ENCODE measurements around the gene NDOR1.

NDOR1 gene

GRCh38 chr9:137199411-137200121 is 5.9 kb upstream of the NDOR1 start:
- Histone ChIP-seq H3K9me3 (ENCODE audit: low read length) (no peaks in the 10 kb centered on the region), H4K20me1 (ENCODE audit: insufficient read depth, low read length) (no peaks in the 10 kb centered on the region), H3K9ac (ENCODE audit: low read length) (no peak overlapping the region), H3K79me2 (ENCODE audit: insufficient read depth, low read length) (peaks cover 6% of the 10 kb centered on the region; the same call in 1 of the 2 replicates), H2AFZ (ENCODE audit: low read length) (no peak overlapping the region), H3K4me3 (ENCODE audit: low read depth, low read length, poor library complexity, severe bottlenecking) (peak overlapping the region; percentile 45), H3K9me2 (ENCODE audit: low read depth, low read length) (no peaks in the 10 kb centered on the region), H3F3A (ENCODE audit: insufficient read depth, low read length) (no peaks in the 10 kb centered on the region), H3K27ac (ENCODE audit: low read depth, low read length, poor library complexity, severe bottlenecking) (no peak overlapping the region), H3K36me3 (ENCODE audit: insufficient read depth, low read length) (no peaks in the 10 kb centered on the region; the same call in 1 of the 2 replicates), H3K4me2 (ENCODE audit: low read length) (peak overlapping the region; percentile 52), H3K27me3 (ENCODE audit: insufficient read depth, low read length) (peaks cover 10% of the 10 kb centered on the region), H3K4me1 (ENCODE audit: insufficient read depth, low read length, severe bottlenecking) (peaks cover 41% of the 10 kb centered on the region)
- TF ChIP-seq, protein P1, sequence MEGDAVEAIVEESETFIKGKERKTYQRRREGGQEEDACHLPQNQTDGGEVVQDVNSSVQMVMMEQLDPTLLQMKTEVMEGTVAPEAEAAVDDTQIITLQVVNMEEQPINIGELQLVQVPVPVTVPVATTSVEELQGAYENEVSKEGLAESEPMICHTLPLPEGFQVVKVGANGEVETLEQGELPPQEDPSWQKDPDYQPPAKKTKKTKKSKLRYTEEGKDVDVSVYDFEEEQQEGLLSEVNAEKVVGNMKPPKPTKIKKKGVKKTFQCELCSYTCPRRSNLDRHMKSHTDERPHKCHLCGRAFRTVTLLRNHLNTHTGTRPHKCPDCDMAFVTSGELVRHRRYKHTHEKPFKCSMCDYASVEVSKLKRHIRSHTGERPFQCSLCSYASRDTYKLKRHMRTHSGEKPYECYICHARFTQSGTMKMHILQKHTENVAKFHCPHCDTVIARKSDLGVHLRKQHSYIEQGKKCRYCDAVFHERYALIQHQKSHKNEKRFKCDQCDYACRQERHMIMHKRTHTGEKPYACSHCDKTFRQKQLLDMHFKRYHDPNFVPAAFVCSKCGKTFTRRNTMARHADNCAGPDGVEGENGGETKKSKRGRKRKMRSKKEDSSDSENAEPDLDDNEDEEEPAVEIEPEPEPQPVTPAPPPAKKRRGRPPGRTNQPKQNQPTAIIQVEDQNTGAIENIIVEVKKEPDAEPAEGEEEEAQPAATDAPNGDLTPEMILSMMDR (IDR thresholded peaks at IDR 0.05; ENCODE audit: low read length), result no peak
- TF ChIP-seq EZH2 (IDR thresholded peaks at IDR 0.05; ENCODE audit: borderline replicate concordance, low read length), result no peak

- no peak within 1 kb of the TSS for H2AFZ ChIP-seq (ENCODE audit: low read length)
- no peaks in the 10 kb centered on the region for H3K9me3 ChIP-seq (ENCODE audit: low read length)
- H3F3A ChIP-seq (ENCODE audit: insufficient read depth, low read length), result no peaks in the 10 kb centered on the region
- H3K4me3 ChIP-seq (ENCODE audit: low read depth, low read length, poor library complexity, severe bottlenecking), result peak within 1 kb of the TSS; percentile 73
- TF ChIP-seq EZH2 (IDR thresholded peaks at IDR 0.05; ENCODE audit: borderline replicate concordance, low read length), result no peak
- TF ChIP-seq, protein P1 (IDR thresholded peaks at IDR 0.05; ENCODE audit: low read length), result no peak
- no peaks in the 10 kb centered on the region for H3K9me2 ChIP-seq (ENCODE audit: low read depth, low read length)
- peak within 1 kb of the TSS; percentile 87 for H3K4me2 ChIP-seq (ENCODE audit: low read length)
- peak within 1 kb of the TSS; percentile 81 for H3K9ac ChIP-seq (ENCODE audit: low read length)
- H3K4me1 ChIP-seq (ENCODE audit: insufficient read depth, low read length, severe bottlenecking), result peaks cover 45% of the 10 kb centered on the region
- H3K27ac ChIP-seq (ENCODE audit: low read depth, low read length, poor library complexity, severe bottlenecking), result peak within 1 kb of the TSS; percentile 47
- H3K36me3 ChIP-seq (ENCODE audit: insufficient read depth, low read length), result no peaks in the 10 kb centered on the region; the same call in 1 of the 2 replicates
- no peaks in the 10 kb centered on the region for H4K20me1 ChIP-seq (ENCODE audit: insufficient read depth, low read length)
- H3K79me2 ChIP-seq (ENCODE audit: insufficient read depth, low read length), result peaks cover 12% of the 10 kb centered on the region; the same call in 1 of the 2 replicates
- peaks cover 8% of the 10 kb centered on the region for H3K27me3 ChIP-seq (ENCODE audit: insufficient read depth, low read length)
These were observed 4.9 kb upstream of the NDOR1 start, which contains the start of gene TPRN for GRCh38 chr9:137200311-137201204. Gene TPRN (minus strand): TSS chr9:137200741. CDS start chr9:137200711, 30 bp downstream.

- Histone ChIP-seq H3K27me3 (ENCODE audit: insufficient read depth, low read length) (peaks cover 8% of the 10 kb centered on the region), H3K36me3 (ENCODE audit: insufficient read depth, low read length) (no peaks in the 10 kb centered on the region; the same call in 1 of the 2 replicates), H3F3A (ENCODE audit: insufficient read depth, low read length) (no peaks in the 10 kb centered on the region), H3K9me3 (ENCODE audit: low read length) (no peaks in the 10 kb centered on the region), H2AFZ (ENCODE audit: low read length) (no peak overlapping the region), H3K9me2 (ENCODE audit: low read depth, low read length) (no peaks in the 10 kb centered on the region), H3K79me2 (ENCODE audit: insufficient read depth, low read length) (peaks cover 19% of the 10 kb centered on the region), H4K20me1 (ENCODE audit: insufficient read depth, low read length) (no peaks in the 10 kb centered on the region), H3K9ac (ENCODE audit: low read length) (peak overlapping the region; percentile 81), H3K4me2 (ENCODE audit: low read length) (peak overlapping the region; percentile 87), H3K27ac (ENCODE audit: low read depth, low read length, poor library complexity, severe bottlenecking) (peak overlapping the region; percentile 47), H3K4me3 (ENCODE audit: low read depth, low read length, poor library complexity, severe bottlenecking) (peak overlapping the region; percentile 73), H3K4me1 (ENCODE audit: insufficient read depth, low read length, severe bottlenecking) (peaks cover 51% of the 10 kb centered on the region)
- TF ChIP-seq, protein P1 (IDR thresholded peaks at IDR 0.05; ENCODE audit: low read length), result no peak
- no peak for TF ChIP-seq EZH2 (IDR thresholded peaks at IDR 0.05; ENCODE audit: borderline replicate concordance, low read length)
These were observed 4.2 kb upstream of the NDOR1 start for GRCh38 chr9:137201205-137201868.

Data from OCI-LY1 (cell line).